Activated B cell treated with CpG ODN at 0.5 μM for 24 hours (primary cell): Measurements from ENCODE around the gene SOD1. TPM values are rescaled to one million over a fixed set of nuclear protein-coding genes. Genes with fewer than 3 reads are reported as not detected.
A peak's percentile ranks its signal among the peaks of the same experiment; 100 is the strongest.
"Not testable (repeated sequence)": the region's sequence is repeated elsewhere in the genome, so short reads cannot be mapped to it uniquely, and the experiment has no call there.

Experiments
- ATAC-seq: fragments of 200-7000 bp; cut with Tn5 transposase; one replicate; pipeline ENCODE4 v1.10.0; 2021; ENCODE audit warnings: low read depth, mild to moderate bottlenecking, moderate library complexity
- CTCF ChIA-PET: fragments of 350-600 bp; sonication (Branson Sonifier 250); formaldehyde crosslinking; loops from one replicate; lab custom pipeline; 2021; ENCODE audit warnings: antibody characterized with exemption; lab: Charles Lee
- POLR2A ChIA-PET: fragments of 350-600 bp; sonication (Branson Sonifier 250); formaldehyde crosslinking; loops from one replicate; lab custom pipeline; 2021; ENCODE audit warnings: antibody characterized with exemption; lab: Charles Lee
- DNase-seq: peaks from one replicate; pipeline ENCODE4 v3.0.0; 2022
- H3K27ac Mint-ChIP-seq: one replicate; pipeline ENCODE4 v1.8.0; 2020; ENCODE audit warnings: mixed read lengths
- H3K27me3 Mint-ChIP-seq: one replicate; pipeline ENCODE4 v1.8.0; 2021; ENCODE audit warnings: mixed read lengths
- H3K36me3 Mint-ChIP-seq: one replicate; pipeline ENCODE4 v1.8.0; 2021; ENCODE audit warnings: low read depth, mixed read lengths
- H3K4me1 Mint-ChIP-seq: one replicate; pipeline ENCODE4 v1.8.0; 2021; ENCODE audit warnings: mixed read lengths
- H3K4me3 Mint-ChIP-seq: one replicate; pipeline ENCODE4 v1.8.0; 2020; ENCODE audit warnings: mild to moderate bottlenecking, mixed read lengths
- H3K9me3 Mint-ChIP-seq: one replicate; pipeline ENCODE4 v1.8.0; 2020; ENCODE audit warnings: mixed read lengths
- intact Hi-C: fragments of 100-400 bp; cut with micrococcal nuclease; formaldehyde crosslinking; loops from one replicate; pipeline ENCODE4 v1.15.1; 2024
- total RNA-seq: library from RNA; stranded (reverse); gene quantifications from 2 replicates; pipeline ENCODE4 v1.2.3, GENCODE V29; 2022
- TF ChIP-seq, protein P1 (sequence below): fragments of 200-600 bp; IDR thresholded peaks from one replicate; pipeline ENCODE4 v1.8.0; 2022; ENCODE audit warnings: antibody characterized with exemption, mild to moderate bottlenecking

SOD1 gene
- total RNA-seq, 1 donor from 2014 or later, result 107 TPM

- Mint-ChIP-seq H3K36me3 (peaks cover 64% of the 10 kb centered on the region), H3K4me3 (no peak overlapping the region), H3K27ac (peak overlapping the region; percentile 7), H3K27me3 (no peaks in the 10 kb centered on the region), H3K4me1 (peaks cover 73% of the 10 kb centered on the region), H3K9me3 (no peaks in the 10 kb centered on the region)
- intact Hi-C loops, result no loop called here
- POLR2A ChIA-PET, result no interaction called here
- DNase-seq, result no peak
- no peak for ATAC-seq
- TF ChIP-seq, protein P1, sequence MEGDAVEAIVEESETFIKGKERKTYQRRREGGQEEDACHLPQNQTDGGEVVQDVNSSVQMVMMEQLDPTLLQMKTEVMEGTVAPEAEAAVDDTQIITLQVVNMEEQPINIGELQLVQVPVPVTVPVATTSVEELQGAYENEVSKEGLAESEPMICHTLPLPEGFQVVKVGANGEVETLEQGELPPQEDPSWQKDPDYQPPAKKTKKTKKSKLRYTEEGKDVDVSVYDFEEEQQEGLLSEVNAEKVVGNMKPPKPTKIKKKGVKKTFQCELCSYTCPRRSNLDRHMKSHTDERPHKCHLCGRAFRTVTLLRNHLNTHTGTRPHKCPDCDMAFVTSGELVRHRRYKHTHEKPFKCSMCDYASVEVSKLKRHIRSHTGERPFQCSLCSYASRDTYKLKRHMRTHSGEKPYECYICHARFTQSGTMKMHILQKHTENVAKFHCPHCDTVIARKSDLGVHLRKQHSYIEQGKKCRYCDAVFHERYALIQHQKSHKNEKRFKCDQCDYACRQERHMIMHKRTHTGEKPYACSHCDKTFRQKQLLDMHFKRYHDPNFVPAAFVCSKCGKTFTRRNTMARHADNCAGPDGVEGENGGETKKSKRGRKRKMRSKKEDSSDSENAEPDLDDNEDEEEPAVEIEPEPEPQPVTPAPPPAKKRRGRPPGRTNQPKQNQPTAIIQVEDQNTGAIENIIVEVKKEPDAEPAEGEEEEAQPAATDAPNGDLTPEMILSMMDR, result no peak
- CTCF ChIA-PET, result no interaction called here
These were observed 4.2 kb downstream of the SOD1 start for GRCh38 chr21:31663584-31664249.

- no peak overlapping the region for H3K4me3 Mint-ChIP-seq
- H3K9me3 Mint-ChIP-seq, result no peaks in the 10 kb centered on the region
- ChIA-PET POLR2A (no interaction called here), CTCF (no interaction called here)
- TF ChIP-seq, protein P1, result no peak
- peak overlapping the region; percentile 1 for H3K27ac Mint-ChIP-seq
- H3K27me3 Mint-ChIP-seq, result no peaks in the 10 kb centered on the region
- ATAC-seq, result no peak
- peaks cover 70% of the 10 kb centered on the region for H3K36me3 Mint-ChIP-seq
- DNase-seq, result no peak
- intact Hi-C loops, result no loop called here
- H3K4me1 Mint-ChIP-seq, result peaks cover 63% of the 10 kb centered on the region
These were observed 5.9 kb downstream of the SOD1 start for GRCh38 chr21:31665397-31665796.

GRCh38 chr21:31665869-31666268, 6.4 kb downstream of the SOD1 start:
- peak overlapping the region; percentile 1 for H3K27ac Mint-ChIP-seq
- H3K9me3 Mint-ChIP-seq, H3K27me3 Mint-ChIP-seq, DNase-seq, intact Hi-C loops, CTCF ChIA-PET, H3K4me3 Mint-ChIP-seq, ATAC-seq: not testable (repeated sequence)
- peaks cover 71% of the 10 kb centered on the region for H3K36me3 Mint-ChIP-seq
- POLR2A ChIA-PET, result interaction anchor here (0.6 to 0.7 kb wide), 2 partner anchors 46 to 443 kb away, joined by 4 to 9 read pairs; no protein-coding TSS in a partner anchor
- H3K4me1 Mint-ChIP-seq, result peaks cover 58% of the 10 kb centered on the region

DNA sequence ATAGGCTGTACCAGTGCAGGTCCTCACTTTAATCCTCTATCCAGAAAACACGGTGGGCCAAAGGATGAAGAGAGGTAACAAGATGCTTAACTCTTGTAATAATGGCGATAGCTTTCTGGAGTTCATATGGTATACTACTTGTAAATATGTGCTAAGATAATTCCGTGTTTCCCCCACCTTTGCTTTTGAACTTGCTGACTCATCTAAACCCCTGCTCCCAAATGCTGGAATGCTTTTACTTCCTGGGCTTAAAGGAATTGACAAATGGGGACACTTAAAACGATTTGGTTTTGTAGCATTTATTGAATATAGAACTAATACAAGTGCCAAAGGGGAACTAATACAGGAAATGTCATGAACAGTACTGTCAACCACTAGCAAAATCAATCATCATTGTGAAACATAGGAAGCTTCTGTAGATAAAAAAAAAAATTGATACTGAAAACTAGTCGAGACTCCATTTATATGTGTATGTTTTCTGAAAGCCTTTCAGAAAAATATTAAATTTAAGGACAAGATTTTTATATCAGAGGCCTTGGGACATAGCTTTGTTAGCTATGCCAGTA, 7.0 kb downstream of the SOD1 start:
- CTCF ChIA-PET, result no interaction called here
- intact Hi-C loops, result loop anchor here (1.0 kb wide), 1 partner anchor 7 kb away; the partner anchor contains the start of gene SOD1
- Mint-ChIP-seq H3K27me3 (no peaks in the 10 kb centered on the region), H3K9me3 (no peaks in the 10 kb centered on the region), H3K4me1 (peaks cover 53% of the 10 kb centered on the region), H3K4me3 (no peak overlapping the region), H3K27ac (no peak overlapping the region), H3K36me3 (peaks cover 72% of the 10 kb centered on the region)
- TF ChIP-seq, protein P1, result no peak
- POLR2A ChIA-PET, result interaction anchor here (0.6 to 1.1 kb wide), 3 partner anchors 30 to 444 kb away, joined by 3 to 9 read pairs (median 4); no protein-coding TSS in a partner anchor
- DNase-seq (no peak), ATAC-seq (no peak)

DNA sequence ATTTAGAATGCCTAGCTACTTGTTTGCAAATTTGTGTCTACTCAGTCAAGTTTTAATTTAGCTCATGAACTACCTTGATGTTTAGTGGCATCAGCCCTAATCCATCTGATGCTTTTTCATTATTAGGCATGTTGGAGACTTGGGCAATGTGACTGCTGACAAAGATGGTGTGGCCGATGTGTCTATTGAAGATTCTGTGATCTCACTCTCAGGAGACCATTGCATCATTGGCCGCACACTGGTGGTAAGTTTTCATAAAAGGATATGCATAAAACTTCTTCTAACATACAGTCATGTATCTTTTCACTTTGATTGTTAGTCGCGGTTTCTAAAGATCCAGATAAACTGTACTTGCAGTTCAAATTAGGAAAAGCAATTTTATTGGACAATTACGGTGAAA, 7.6 kb downstream of the SOD1 start:
- H3K36me3 Mint-ChIP-seq, result peaks cover 76% of the 10 kb centered on the region
- DNase-seq (no peak), ATAC-seq (no peak)
- TF ChIP-seq, protein P1, result no peak
- peaks cover 47% of the 10 kb centered on the region for H3K4me1 Mint-ChIP-seq
- no peaks in the 10 kb centered on the region for H3K9me3 Mint-ChIP-seq
- no peaks in the 10 kb centered on the region for H3K27me3 Mint-ChIP-seq
- no peak overlapping the region for H3K4me3 Mint-ChIP-seq
- POLR2A ChIA-PET, result interaction anchor here (1.1 kb wide), 1 partner anchor 29 kb away, joined by 3 read pairs; no protein-coding TSS in a partner anchor
- CTCF ChIA-PET, result no interaction called here
- intact Hi-C loops, result loop anchor here (1.0 kb wide), 1 partner anchor 8 kb away; the partner anchor contains the start of gene SOD1
- no peak overlapping the region for H3K27ac Mint-ChIP-seq
